Neural progenitor cell (in vitro differentiated cells): ENCODE results near the gene PHACTR1. TPM values are rescaled to one million over a fixed set of nuclear protein-coding genes. Genes with fewer than 3 reads are reported as not detected.

ENCODE experiments used
- DNase-seq: peaks from one replicate; pipeline ENCODE4 v3.0.0-alpha.2; 2016; ENCODE audit warnings: low spot score
- H2AFZ ChIP-seq: fragments of 200-600 bp; sonication (generic); replicated peaks from 2 replicates; pipeline ENCODE4 v1.6.1; 2016; ENCODE audit warnings: antibody characterized with exemption
- H3F3A ChIP-seq: fragments of 200-600 bp; sonication (generic); 2 replicates; pipeline ENCODE4 v1.6.1; 2016; ENCODE audit warnings: antibody characterized with exemption, low read depth
- H3K27ac ChIP-seq: fragments of 200-600 bp; sonication (generic); 2 replicates; pipeline ENCODE4 v1.5.1; 2016; ENCODE audit warnings: mild to moderate bottlenecking
- H3K27me3 ChIP-seq: fragments of 200-600 bp; sonication (generic); 2 replicates; pipeline ENCODE4 v1.6.1; 2016; ENCODE audit warnings: mild to moderate bottlenecking, moderate library complexity
- H3K36me3 ChIP-seq: fragments of 200-600 bp; sonication (generic); 2 replicates; pipeline ENCODE4 v1.5.1; 2016
- H3K4me1 ChIP-seq: fragments of 200-600 bp; sonication (generic); 2 replicates; pipeline ENCODE4 v1.6.1; 2016; ENCODE audit warnings: mixed run types
- H3K4me2 ChIP-seq: fragments of 200-600 bp; sonication (generic); 2 replicates; pipeline ENCODE4 v1.6.1; 2016
- H3K4me3 ChIP-seq: fragments of 200-600 bp; sonication (generic); 2 replicates; pipeline ENCODE4 v1.5.1; 2016
- H3K79me2 ChIP-seq: fragments of 200-600 bp; sonication (generic); 2 replicates; pipeline ENCODE4 v1.6.1; 2016; ENCODE audit warnings: low read depth
- H3K9ac ChIP-seq: fragments of 200-600 bp; sonication (generic); 2 replicates; pipeline ENCODE4 v1.6.1; 2016
- H3K9me3 ChIP-seq: fragments of 200-600 bp; sonication (generic); 2 replicates; pipeline ENCODE4 v1.5.1; 2016; ENCODE audit warnings: low read depth
- H4K20me1 ChIP-seq: fragments of 200-600 bp; sonication (generic); 2 replicates; pipeline ENCODE4 v1.6.1; 2016; ENCODE audit warnings: low read depth
- H3K27ac Mint-ChIP-seq: 3 replicates; pipeline ENCODE4 v1.8.0; 2021; ENCODE audit warnings: mixed read lengths
- H3K27me3 Mint-ChIP-seq: 2 replicates; pipeline ENCODE4 v1.8.0; 2022; ENCODE audit warnings: low read depth, mild to moderate bottlenecking, inconsistent platforms, moderate library complexity, mixed read lengths; ENCODE audit not compliant: insufficient read depth
- H3K36me3 Mint-ChIP-seq: 3 replicates; pipeline ENCODE4 v1.8.0; 2021; ENCODE audit warnings: mixed read lengths
- H3K4me1 Mint-ChIP-seq: 3 replicates; pipeline ENCODE4 v1.8.0; 2021; ENCODE audit warnings: mixed read lengths
- H3K4me3 Mint-ChIP-seq: 3 replicates; pipeline ENCODE4 v1.8.0; 2021; ENCODE audit warnings: mild to moderate bottlenecking, moderate library complexity, mixed read lengths
- H3K9me3 Mint-ChIP-seq: 3 replicates; pipeline ENCODE4 v1.8.0; 2020; ENCODE audit warnings: mixed read lengths
- CTCF ChIP-seq: fragments of 200-600 bp; sonication (generic); IDR thresholded peaks from 2 replicates; pipeline ENCODE4 v1.5.1; 2017; ENCODE audit warnings: antibody characterized with exemption, mild to moderate bottlenecking
- EZH2 ChIP-seq: fragments of 200-600 bp; sonication (generic); IDR thresholded peaks from 2 replicates; pipeline ENCODE4 v1.6.1; 2017; ENCODE audit warnings: antibody characterized with exemption, mild to moderate bottlenecking, moderate library complexity
- EZH2phosphoT487 ChIP-seq: fragments of 200-600 bp; sonication (generic); IDR thresholded peaks from 2 replicates; pipeline ENCODE4 v1.6.1; 2017; ENCODE audit warnings: antibody characterized with exemption
- total RNA-seq: library from RNA; depleted of rRNA; stranded (reverse); fragments of >200 nt; gene quantifications from 2 replicates; pipeline ENCODE4 v1.2.3, GENCODE V29; 2015; ENCODE audit warnings: low replicate concordance

Gene PHACTR1
- total RNA-seq, 1 donor from 2014 or later = 2.4 TPM

DNA sequence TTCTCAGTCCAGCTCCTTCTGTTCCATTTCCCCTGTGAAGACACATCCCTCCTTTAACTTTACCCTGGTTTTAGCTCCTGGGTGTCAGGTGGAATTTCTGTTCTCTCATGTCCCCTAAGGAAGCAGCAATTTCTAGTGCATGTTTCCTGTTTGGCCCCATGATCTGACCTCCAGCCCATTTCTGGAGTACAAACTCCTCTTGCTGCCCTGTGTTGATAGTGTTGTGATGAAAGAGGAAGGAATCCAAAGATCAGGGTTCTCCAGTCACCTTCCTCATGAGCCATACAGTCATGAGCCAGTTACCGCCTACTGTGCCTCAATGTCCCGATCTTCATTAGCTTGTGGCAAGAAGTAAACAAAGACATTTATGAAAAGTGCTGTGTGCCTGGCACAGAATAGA, 97.4 kb downstream of the PHACTR1 start:
- Histone ChIP-seq H3K9ac (no peak overlapping the region), H3K79me2 (no peaks in the 10 kb centered on the region), H3K9me3 (no peaks in the 10 kb centered on the region), H3K4me1 (peaks cover 25% of the 10 kb centered on the region), H3K4me2 (no peak overlapping the region), H3K4me3 (no peak overlapping the region), H3K27ac (no peak overlapping the region), H3F3A (no peaks in the 10 kb centered on the region), H3K36me3 (no peaks in the 10 kb centered on the region), H4K20me1 (no peaks in the 10 kb centered on the region), H3K27me3 (no peaks in the 10 kb centered on the region), H2AFZ (no peak overlapping the region)
- Mint-ChIP-seq H3K36me3 (no peaks in the 10 kb centered on the region), H3K27ac (no peak overlapping the region), H3K4me3 (no peak overlapping the region), H3K9me3 (no peaks in the 10 kb centered on the region), H3K27me3 (no peaks in the 10 kb centered on the region), H3K4me1 (no peaks in the 10 kb centered on the region)
- TF ChIP-seq CTCF (no peak), EZH2phosphoT487 (no peak), EZH2 (no peak)
- no peak for DNase-seq

DNA sequence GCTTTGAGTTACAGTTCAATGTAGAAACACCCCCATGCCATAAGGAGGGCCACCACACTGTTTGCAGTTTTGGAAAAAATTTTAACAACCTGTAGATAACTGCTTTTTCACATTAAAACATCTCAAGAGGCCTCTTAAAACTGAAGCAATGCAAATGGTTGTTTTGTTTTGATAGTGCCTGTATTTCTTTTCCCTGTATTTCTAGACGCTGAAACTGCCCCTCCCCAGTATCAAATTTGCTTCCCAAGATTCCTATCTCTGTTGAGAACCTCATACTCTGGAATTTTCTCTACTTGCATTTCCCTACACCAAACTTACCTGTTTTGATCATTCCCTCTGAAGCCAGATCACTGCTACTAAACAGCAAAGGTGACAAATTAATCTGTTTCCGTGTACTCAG, 98.5 kb downstream of the PHACTR1 start:
- peaks cover 25% of the 10 kb centered on the region for H3K4me1 ChIP-seq
- Mint-ChIP-seq H3K36me3 (no peaks in the 10 kb centered on the region), H3K4me1 (no peaks in the 10 kb centered on the region), H3K27me3 (no peaks in the 10 kb centered on the region), H3K4me3 (no peak overlapping the region), H3K27ac (no peak overlapping the region), H3K9me3 (no peaks in the 10 kb centered on the region)
- H3F3A ChIP-seq = no peaks in the 10 kb centered on the region
- no peaks in the 10 kb centered on the region for H3K9me3 ChIP-seq
- H4K20me1 ChIP-seq = no peaks in the 10 kb centered on the region
- H3K4me3 ChIP-seq = no peak overlapping the region
- no peak overlapping the region for H3K27ac ChIP-seq
- H3K4me2 ChIP-seq = no peak overlapping the region
- H3K9ac ChIP-seq = no peak overlapping the region
- TF ChIP-seq CTCF (no peak), EZH2phosphoT487 (no peak), EZH2 (no peak)
- no peaks in the 10 kb centered on the region for H3K79me2 ChIP-seq
- H3K36me3 ChIP-seq = no peaks in the 10 kb centered on the region
- no peak overlapping the region for H2AFZ ChIP-seq
- H3K27me3 ChIP-seq = no peaks in the 10 kb centered on the region
- DNase-seq = no peak

GRCh38 chr6:12815884-12816600, 99.5 kb downstream of the PHACTR1 start:
- H3K4me2 ChIP-seq = no peak overlapping the region
- Mint-ChIP-seq H3K4me3 (no peak overlapping the region), H3K36me3 (no peaks in the 10 kb centered on the region), H3K9me3 (no peaks in the 10 kb centered on the region), H3K4me1 (no peaks in the 10 kb centered on the region), H3K27ac (no peak overlapping the region), H3K27me3 (no peaks in the 10 kb centered on the region)
- H3K4me3 ChIP-seq = no peak overlapping the region
- H3K4me1 ChIP-seq = peaks cover 25% of the 10 kb centered on the region
- H2AFZ ChIP-seq = no peak overlapping the region
- no peaks in the 10 kb centered on the region for H4K20me1 ChIP-seq
- no peaks in the 10 kb centered on the region for H3K27me3 ChIP-seq
- no peaks in the 10 kb centered on the region for H3K79me2 ChIP-seq
- H3F3A ChIP-seq = no peaks in the 10 kb centered on the region
- H3K9ac ChIP-seq = no peak overlapping the region
- no peak overlapping the region for H3K27ac ChIP-seq
- H3K9me3 ChIP-seq = no peaks in the 10 kb centered on the region
- TF ChIP-seq EZH2 = no peak
- no peak for DNase-seq
- H3K36me3 ChIP-seq = no peaks in the 10 kb centered on the region

GRCh38 chr6:12818324-12818723, 101.8 kb downstream of the PHACTR1 start:
- Histone ChIP-seq H3K4me2 (no peak overlapping the region), H2AFZ (no peak overlapping the region), H3K9me3 (no peaks in the 10 kb centered on the region), H3K27ac (no peak overlapping the region), H3K4me3 (no peak overlapping the region), H3K79me2 (no peaks in the 10 kb centered on the region), H3F3A (no peaks in the 10 kb centered on the region), H4K20me1 (no peaks in the 10 kb centered on the region), H3K27me3 (no peaks in the 10 kb centered on the region), H3K36me3 (no peaks in the 10 kb centered on the region), H3K9ac (no peak overlapping the region), H3K4me1 (peaks cover 15% of the 10 kb centered on the region)
- Mint-ChIP-seq H3K4me3 (no peak overlapping the region), H3K27me3 (no peaks in the 10 kb centered on the region), H3K9me3 (no peaks in the 10 kb centered on the region), H3K4me1 (no peaks in the 10 kb centered on the region), H3K36me3 (no peaks in the 10 kb centered on the region), H3K27ac (no peak overlapping the region)
- TF ChIP-seq CTCF = no peak
- no peak for TF ChIP-seq EZH2phosphoT487
- no peak for TF ChIP-seq EZH2
- no peak for DNase-seq
